Fibroblast of peridontal ligament (primary cell): Measurements from ENCODE around the gene ROR2.

ENCODE experiments used
- DNase-seq: peaks from one replicate; pipeline ENCODE4 v3.0.0-alpha.2; 2010; ENCODE audit errors: extremely low read depth

Gene ROR2

DNA sequence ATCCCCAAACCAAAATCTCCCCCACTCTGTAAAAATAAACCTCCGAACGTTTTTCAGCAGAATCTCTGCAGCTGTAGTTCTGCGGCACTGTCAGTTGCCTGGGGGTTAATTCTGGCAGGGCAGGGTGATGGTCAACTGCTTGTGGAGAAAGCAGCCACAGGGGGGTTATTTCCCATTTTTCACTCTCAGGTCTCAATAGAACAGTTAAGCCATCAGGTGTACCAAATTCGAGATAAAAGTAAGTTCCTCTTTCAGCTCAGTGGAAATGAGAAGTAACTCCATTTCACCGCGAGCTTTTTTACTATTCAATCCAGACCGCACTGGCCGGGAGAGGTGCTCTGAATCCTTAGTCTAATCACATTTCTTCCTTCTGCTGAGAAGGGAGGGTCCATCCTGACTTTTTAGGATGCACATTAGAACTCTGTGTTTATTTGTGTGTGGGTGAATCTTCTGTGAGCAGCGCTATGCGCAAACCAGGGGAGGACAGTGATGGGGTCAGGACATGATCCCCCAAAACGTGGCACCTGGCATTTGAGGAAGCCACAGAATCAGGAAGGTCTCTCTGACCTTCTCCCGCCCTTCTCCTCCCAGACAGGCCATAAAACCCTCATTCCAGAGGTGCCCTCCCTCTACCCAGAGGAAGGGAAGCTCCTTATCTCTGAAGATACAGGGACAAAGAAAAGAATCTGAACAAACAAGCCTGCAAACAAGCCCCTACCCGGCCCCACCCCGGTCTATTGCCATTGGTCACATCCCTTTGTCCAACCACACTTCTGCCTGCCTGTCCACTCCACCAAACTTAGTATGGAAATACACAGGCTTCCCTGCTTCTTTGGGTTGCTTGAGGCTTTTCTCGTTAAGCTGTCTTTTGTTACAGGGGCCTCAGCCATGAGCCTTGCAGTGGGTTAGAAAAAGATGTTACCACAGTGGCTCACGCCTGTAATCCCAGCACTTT lies 229.0 kb downstream of the ROR2 start:
- DNase-seq = no peak

DNA sequence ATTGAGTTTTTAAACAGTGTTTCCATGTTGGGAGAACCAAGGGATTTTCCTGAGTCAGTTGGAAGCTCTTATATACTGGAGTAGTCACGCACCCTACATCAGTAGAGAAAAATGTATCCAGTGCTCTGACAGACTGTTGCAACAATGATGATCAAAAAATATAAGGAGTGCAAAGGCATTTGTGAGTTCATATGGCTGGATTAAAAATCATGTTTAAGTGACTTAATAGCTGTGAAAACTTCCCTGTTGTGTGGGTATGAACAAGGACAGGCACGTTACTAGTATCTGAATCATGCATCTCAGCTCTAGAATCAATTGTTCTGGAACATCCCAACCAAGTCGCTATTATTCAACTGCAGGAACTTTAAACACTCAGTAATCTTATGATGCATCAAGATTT lies 229.7 kb downstream of the ROR2 start:
- no peak for DNase-seq

DNA sequence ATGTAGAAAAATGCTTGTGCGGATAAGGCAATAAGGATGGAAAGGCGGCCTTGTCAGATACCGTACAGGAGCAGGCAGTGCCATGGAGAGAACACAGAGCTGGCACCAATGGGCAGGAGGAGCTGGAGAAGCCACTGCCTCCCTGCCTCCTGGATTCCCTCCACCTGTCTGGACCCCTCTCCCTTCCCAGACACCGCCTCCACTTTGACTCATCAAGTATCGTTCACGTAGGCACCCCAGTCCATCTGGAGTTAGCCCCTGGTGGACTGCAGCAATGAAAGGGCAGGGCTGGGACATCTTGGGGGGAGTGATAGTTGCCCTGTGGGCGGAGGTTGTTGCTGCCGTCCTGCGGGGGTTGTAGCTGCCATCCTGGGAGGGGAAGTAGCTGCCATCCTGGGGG lies 232.0 kb downstream of the ROR2 start:
- DNase-seq = no peak

DNA sequence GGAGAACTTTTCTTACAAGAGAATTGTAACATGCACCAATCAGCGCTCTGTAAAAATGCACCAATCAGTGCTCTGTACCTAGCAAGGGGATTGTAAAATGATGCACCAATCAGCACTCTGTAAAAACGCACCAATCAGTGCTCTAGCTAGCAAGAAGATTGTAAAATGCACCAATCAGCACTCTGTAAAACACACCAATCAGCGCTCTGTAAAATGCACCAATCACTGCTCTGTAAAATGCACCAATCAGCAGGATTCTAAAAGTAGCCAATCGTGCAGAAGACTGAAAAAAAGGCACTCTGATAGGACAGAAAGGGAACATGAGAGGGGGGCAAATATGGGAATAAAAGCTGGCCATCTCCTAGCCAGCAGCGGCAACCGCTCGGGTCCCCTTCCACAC lies 233.2 kb downstream of the ROR2 start:
- DNase-seq = no peak

DNA sequence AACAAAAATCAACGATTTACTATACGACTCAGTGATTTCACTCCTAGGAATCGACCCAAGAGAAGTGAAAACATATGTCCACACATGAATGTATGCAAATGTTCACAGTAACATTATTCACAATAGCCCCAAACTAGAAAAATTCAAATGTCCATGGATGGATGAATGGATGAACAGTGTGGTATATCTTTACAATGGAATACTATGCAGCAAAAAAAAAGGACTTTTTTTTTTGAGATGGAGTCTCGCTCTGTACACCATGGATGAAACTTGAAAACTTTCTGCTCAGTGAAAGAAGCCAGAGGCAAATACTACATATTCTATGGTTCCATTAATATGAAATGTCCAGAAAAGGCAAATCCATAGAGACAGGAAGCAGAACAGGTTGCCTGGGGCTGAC lies 233.8 kb downstream of the ROR2 start:
- DNase-seq = no peak

DNA sequence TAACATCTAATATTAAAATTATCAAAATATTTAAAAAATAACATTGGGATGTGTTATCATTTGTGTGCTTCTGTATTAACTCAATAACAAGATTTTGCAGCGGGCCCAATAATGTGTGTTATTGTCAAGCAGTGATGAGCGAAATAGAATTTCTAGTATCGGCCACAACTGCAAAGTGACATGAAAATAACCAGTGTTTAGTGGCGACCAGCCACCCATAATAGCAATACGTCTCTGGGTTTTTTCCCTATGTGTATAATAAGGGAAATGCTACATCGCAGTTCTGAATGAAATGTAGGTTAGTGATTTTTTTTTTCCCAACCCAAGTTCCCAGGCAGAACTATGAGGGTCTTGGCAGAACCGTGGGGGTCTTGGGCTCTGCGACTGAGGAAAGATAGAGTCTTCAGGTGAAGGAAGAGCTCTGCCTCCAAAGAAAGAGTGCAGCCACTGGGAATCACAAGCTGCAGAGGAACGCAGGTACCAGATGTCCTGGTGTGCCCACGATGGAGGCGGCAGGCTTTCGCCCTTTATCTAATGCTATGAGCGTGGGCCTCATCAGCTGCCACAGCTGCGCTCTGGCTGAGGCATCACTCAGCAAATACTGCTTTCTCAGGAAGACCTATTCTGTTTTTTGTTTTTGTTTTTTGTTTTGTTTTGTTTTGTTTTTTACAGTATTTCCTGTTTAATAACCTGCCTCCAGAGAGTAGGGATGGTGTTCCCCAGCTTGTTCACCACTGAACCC lies 235.0 kb downstream of the ROR2 start:
- DNase-seq = no peak

DNA sequence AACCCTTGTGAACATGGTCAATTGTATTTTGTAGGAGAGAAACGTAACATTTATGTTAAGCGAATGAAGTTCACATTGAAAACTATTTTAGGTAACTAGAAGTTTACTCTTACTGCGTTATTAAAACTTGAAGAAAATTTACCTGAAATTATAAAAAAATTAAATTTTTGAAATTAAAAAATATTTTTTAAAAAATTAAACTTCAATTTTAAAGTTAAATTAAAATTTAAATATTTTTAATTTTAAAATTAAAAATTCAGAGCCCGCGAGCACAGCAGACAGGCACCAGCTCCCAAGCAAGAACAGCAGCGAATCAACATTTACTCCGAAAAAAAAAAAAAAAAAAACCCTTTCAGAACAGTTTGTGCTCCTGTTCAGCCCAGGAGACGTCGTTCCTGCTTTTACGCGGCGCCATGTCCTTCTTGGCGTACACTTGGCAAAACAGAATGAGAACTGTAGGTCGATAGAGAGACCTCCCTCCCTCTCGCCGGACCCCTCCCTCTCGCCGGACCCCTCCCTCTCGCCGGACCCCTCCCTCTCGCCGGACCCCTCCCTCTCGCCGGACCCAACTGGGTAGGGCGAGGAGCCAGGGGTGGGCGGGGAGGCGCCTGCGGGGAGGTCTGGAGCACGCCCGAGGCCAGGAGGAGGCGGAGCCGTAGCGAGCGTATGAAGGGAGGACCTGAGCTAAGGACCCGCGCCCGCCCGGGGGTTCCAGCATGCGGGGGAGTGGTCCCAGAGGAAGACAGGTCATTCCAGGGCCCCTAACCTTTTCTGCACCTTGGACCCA lies 235.8 kb downstream of the ROR2 start:
- peak; percentile 23 for DNase-seq

DNA sequence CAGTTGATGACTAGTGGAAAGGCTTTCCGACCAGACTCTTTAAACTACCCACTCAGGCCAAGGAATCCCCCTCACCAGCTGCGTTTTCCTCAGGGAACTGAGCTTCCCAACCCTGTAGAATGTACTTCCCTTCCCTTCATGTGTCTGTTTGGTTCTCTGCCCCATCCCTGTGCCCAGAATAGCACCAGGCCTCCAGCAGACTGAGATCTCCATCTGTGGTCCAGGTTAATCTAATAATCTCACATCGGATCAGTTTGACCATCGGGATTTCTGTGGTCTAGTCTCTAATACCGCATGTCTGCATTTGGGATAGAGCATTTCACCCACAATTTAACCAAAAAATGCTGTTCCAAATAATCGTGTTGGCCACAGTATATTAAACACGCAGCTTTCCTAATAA lies 237.2 kb downstream of the ROR2 start:
- no peak for DNase-seq

DNA sequence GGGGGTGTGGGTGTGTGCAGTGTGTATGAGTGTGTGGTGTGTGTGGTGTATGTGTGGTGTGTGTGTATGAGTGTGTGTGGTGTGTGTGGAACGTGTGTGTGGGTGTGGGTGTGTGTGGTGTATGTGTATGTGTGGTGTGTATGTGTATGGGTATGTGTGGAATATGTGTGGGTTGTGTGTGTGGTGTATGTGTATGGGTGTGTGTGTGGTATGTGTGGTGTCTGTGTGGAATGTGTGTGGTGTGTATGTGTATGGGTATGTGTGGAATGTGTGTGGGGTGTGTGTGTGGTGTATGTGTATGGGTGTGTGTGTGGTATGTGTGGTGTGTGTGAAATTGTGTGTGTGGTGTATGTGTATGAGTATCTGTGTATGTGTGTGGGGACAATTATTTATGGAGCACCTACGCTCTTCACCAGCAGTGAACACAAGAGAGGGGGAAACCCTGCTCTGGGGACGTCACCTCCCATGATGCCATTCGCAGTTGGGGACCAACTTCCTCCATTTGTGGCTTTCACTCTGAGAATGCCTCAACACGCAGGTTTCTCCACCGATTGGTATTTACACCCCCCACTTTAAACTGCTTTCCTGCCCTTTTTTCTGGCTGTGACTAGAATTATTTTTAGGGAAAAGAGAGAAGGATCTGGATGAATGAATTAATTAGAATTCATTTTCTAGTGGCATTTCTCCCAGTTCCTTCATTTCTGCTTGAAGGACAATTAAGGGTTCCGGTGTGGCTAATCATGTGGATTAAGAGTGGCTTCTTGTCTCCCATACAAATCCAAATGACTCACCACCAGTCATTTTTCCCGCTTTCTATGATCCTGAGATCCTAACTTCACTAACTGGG lies 238.1 kb downstream of the ROR2 start:
- no peak for DNase-seq

DNA sequence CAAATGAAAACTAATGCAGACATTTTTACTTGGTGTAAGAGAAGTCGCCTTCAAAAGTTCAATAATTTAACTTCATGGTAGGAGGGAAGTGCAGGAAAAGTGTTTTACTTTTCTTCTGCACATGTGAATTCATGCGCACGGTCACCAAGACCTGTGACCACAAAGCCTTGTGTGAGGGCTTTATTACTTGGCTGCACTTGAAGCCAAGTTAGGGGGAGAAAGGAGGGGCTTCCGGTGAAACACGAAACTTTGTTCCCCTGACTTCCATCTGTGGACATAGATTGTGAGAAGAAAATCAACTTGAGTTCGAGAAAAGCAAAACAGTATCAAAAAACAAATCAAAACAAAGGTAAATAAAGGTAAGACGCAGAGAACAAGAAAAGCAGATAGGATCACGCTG lies 239.9 kb downstream of the ROR2 start:
- DNase-seq = no peak

DNA sequence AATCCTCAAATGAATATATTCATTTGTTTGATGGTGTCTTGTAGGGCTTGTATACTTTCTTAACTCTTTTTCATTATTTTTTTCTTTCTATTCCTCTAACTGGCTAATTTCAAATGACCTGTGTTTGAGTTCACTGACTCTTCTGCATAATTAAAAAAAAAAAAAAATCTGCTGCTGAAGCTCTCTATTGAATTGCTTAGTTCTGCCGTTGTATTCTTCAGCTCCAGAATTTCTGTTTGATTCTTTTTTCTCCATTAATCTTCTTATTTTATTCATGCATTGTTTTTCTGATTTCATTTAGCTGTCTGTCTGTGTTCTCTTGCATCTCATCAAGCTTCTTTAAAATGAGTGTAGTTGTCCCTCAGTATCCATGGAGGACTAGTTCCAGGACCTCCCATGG lies 244.6 kb downstream of the ROR2 start:
- DNase-seq = no peak

DNA sequence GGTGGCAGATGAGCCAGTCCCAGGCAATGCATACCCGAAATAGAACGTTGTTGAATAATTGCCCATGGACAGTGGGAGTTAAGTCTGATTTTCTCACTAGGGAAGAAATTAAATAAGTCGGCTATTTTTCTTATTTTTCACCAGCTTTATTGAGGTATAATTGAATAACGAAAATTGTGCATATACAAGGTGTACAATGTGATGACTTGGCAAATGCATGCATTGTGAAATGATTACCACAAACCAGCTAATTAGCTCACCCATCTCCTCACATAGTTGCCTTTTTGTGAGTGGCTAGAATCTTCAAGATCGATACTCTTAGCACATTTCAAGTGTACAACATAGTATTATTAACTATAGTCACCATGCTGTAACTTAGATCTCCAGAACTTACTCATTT lies 249.6 kb downstream of the ROR2 start:
- DNase-seq = no peak

DNA sequence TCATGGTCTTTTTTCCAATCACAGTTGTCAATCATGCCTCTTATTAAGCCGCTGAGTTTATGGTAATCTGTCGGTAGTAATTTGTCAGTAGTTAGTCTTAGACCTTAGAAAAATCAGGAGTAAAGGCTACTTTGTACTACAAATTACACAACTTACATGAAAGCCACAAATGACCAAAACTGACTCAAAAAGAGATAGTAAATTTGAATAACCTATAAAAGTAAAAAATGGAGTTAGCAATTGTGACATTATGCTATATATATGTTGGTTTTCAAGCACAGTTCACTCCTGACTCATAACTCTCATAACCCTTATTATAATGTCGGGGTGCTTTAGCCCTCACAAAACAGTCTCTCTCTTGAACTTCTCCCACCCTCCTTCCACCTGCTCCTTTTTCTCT lies 251.8 kb downstream of the ROR2 start:
- DNase-seq = no peak

DNA sequence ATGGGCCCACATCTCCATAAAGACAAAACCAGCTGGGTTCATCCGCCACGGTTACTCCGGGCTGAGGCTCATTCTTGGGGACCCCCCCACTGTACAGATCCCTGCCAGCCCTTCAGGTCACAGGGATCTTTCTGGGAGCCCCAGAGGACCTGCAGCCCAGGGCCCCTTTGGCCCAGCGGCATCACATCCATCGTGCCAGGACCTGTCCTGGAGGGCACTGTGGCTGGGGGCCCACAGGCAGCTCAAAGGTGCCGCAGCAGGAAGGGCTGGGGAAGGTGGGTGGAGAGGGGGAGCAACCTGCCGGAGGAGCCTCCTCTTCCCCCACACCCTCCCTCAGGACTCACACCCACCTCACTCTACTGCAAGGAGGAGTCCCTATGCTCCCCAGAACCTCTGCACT lies 252.8 kb downstream of the ROR2 start:
- no peak for DNase-seq

DNA sequence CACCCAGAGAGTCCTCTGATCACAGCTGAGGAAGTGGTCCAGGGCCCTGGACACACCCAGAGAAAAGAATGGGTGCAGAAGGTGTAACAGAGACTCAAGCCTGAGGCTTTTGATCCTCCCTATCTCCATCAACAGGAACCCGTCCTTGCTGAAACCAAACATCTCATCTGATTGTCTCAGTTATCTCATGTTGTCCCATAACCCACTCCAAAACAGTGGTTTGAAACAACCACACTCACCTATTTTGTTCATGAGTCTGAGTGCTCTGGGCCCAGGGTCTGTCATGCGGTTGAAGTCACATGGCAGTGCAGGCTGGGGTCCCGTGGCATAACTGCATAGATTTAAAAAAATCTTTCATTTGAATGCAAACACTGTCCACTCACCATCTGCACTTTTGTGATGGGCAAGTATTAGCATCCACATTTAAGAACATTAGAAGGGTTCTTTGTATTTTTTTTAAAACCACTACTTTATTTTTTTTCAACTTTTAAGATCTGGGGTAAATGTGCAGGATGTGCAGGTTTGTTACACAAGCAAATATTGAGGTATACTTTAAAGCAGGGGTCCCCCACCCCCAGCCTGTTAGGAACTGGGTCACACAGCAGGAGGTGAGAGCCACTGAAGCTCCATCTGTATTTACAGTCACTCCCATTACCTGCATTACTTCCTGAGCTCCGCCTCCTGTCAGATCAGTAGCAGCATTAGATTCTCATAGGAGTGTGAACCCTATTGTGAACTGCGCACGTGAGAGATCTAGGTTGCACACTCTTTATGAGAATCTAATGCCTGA lies 255.8 kb downstream of the ROR2 start:
- DNase-seq = no peak

DNA sequence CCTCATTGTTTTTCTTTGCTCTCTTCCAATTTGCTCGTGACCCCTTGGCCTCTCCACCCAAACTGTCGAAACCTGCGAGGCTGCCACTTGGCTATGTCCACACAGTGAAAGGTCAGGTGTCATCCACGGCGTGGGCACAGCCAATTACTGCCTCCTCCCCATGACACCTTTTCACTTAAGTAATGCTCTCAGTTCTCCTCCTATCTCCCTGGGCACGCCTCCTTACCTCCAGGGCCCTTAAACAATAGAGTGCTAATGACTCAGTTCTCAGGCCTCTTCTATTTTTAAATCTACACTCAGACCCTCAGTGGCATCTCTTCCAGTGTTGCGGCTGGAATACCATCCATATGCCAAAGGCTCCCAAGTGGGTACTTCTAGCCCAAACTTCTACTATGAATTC lies 256.8 kb downstream of the ROR2 start:
- DNase-seq = no peak

DNA sequence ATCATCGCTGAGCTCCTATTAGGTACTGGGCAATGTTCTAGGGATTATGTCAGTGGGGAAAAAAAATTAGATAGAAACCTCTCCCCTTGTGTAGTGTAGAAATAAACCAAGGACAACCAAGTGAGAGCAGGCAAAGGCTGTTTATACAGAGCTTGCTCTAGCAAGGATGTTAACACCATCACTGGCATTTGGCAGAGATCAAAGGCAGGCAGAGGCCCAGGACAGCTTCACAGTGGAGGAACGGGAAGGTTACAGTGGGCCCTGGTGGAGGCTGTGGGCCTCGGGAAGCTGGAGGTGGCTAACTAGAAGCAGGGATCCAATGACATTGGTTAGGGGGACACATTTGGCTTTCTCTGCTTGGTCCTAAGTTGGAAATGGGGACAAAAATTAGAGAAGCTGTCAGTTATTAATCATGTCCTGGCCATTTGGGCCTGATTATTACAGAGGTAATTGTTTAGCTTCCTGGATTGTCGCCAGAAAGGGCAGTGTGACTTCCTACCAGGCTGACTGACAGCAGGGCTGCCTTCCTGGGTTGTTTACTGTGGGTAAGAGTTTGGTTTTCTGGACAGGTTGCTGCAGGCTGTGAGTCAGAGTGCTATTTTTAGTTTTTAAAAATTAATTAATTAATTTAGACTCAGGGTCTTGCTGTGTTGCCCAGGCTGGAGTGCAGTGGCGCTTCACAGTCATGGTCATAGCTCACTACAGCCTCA lies 259.3 kb downstream of the ROR2 start:
- no peak for DNase-seq

DNA sequence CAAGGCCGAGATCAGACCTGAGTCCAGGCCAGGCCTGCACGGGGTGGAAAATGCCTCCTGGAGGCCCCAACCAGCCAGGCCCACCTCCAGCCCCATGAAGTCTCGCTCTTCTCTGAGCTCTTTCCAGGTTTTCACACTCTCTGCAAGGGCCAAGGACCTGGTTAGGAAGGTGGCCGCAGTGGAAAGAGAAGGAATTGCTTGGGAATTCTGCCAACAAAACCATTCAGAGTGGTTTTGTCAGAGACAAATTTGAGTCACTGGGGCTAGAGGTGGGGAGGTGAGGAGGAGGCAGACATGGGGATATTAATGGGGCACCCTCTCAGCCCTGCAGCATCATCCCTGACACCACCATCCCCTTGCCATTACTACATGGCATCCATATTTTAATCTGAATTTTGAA lies 261.0 kb downstream of the ROR2 start:
- no peak for DNase-seq

DNA sequence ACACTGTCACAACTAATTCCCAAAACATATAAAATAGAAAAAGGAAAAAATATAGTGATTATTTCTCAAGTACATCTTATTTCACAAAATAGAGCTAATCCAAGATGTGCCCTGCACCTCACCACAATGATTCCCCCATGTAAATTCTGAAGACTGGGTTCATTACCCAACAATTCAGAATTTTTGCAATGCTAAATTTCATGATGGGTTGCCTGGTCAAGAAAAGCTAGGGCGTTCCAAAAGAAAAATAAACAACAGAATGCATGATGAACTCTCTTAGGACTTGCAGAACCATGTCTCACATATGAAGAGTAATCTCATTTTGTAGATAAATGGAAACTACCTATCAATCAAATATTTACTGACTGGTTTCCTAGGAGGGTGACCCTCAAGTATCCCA lies 266.8 kb downstream of the ROR2 start:
- DNase-seq = no peak

DNA sequence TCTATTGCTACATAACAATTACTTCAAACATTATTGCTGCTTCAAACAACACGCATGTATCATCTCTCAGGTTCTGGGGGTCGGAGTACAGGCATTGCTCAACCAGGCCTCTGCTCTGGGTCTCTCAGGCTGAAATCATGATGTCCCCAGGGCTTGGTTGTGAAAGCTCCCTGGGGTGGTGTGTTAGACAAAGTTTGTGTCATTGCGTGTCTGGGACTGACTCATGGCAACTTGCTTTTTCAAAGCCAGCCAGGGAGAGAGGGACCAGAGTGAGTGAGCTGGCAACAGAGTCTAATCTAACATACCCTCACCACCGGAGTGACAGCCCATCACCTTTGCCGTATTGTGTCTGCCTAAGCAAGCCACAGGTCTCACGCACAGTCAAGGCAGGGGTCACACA lies 267.2 kb downstream of the ROR2 start:
- no peak for DNase-seq
